HL-60 (cell line): Measurements from ENCODE around the gene SHISAL2A.

Source experiments
- CTCF ChIP-seq: IDR thresholded peaks from one replicate; pipeline ENCODE4 v1.5.1; 2011; ENCODE audit warnings: low read length, control low read depth, inconsistent platforms; ENCODE audit not compliant: insufficient read depth
- POLR2AphosphoS5 ChIP-seq: IDR thresholded peaks from 2 replicates; pipeline ENCODE4 v1.6.1; 2012; ENCODE audit warnings: low read depth
- REST ChIP-seq: IDR thresholded peaks from 2 replicates; pipeline ENCODE4 v1.6.1; 2012; ENCODE audit warnings: low read depth; ENCODE audit not compliant: insufficient replicate concordance

- TF ChIP-seq POLR2AphosphoS5 (no peak), CTCF (no peak), REST (no peak)
These were observed 40.5 kb downstream of the SHISAL2A start for GRCh38 chr1:52673513-52673912.
